CD4-positive, alpha-beta memory T cell (primary cell): ENCODE measurements around the gene FNDC3B. TPM values are rescaled to one million over a fixed set of nuclear protein-coding genes. Genes with fewer than 3 reads are reported as not detected.

ENCODE experiments used
- CTCF ChIA-PET: fragments of 350-600 bp; sonication (Branson Sonifier 250); formaldehyde crosslinking; loops from one replicate; lab custom pipeline; 2021; ENCODE audit warnings: inconsistent platforms; ENCODE audit not compliant: partially characterized antibody; lab: Charles Lee
- POLR2A ChIA-PET: fragments of 350-600 bp; sonication (Branson Sonifier 250); formaldehyde crosslinking; loops from one replicate; lab custom pipeline; 2021; ENCODE audit not compliant: partially characterized antibody; lab: Charles Lee
- DNase-seq, 5 donors: peaks; one replicate each; pipeline versions ENCODE4 v3.0.0 to v3.0.0-alpha.2; 2020 to 2022; ENCODE audit warnings: mixed read lengths in 1 of 5
- H3K27ac ChIP-seq: one replicate; pipeline ENCODE4 v1.7.0; 2013; ENCODE audit warnings: low read depth, low read length
- H3K27me3 ChIP-seq: 2 replicates; pipeline ENCODE4 v1.7.0; 2013; ENCODE audit warnings: mild to moderate bottlenecking, low read length, moderate library complexity; ENCODE audit not compliant: insufficient read depth
- H3K36me3 ChIP-seq: 2 replicates; pipeline ENCODE4 v1.7.0; 2013; ENCODE audit warnings: mild to moderate bottlenecking, low read length, moderate library complexity; ENCODE audit not compliant: insufficient read depth
- H3K4me1 ChIP-seq: 2 replicates; pipeline ENCODE4 v1.7.0; 2013; ENCODE audit warnings: mild to moderate bottlenecking, low read length, moderate library complexity; ENCODE audit not compliant: insufficient read depth
- H3K4me3 ChIP-seq, 2 donors: one replicate each; pipeline ENCODE4 v1.7.0; 2013; ENCODE audit warnings: low read length in 2 of 2, mild to moderate bottlenecking in 1 of 2
- H3K9me3 ChIP-seq, 2 donors: one replicate each; pipeline ENCODE4 v1.7.0; 2013; ENCODE audit warnings: low read length in 2 of 2, control low read depth in 1 of 2; ENCODE audit not compliant: control insufficient read depth in 1 of 2
- H3K27ac Mint-ChIP-seq, 7 donors: one replicate each; pipeline ENCODE4 v1.8.0; 2020 to 2021; ENCODE audit warnings: mixed read lengths in 7 of 7, mild to moderate bottlenecking in 6 of 7, inconsistent platforms in 3 of 7, moderate library complexity in 3 of 7
- H3K27me3 Mint-ChIP-seq, 2 donors: one replicate each; pipeline ENCODE4 v1.8.0; 2020 to 2021; ENCODE audit warnings: mixed read lengths in 2 of 2
- H3K36me3 Mint-ChIP-seq, 2 donors: one replicate each; pipeline ENCODE4 v1.8.0; 2020 to 2021; ENCODE audit warnings: mixed read lengths in 2 of 2, inconsistent platforms in 1 of 2, mild to moderate bottlenecking in 1 of 2
- H3K4me1 Mint-ChIP-seq, 4 donors: one replicate each; pipeline ENCODE4 v1.8.0; 2020 to 2021; ENCODE audit warnings: mixed read lengths in 4 of 4, mild to moderate bottlenecking in 1 of 4
- H3K4me3 Mint-ChIP-seq, 8 donors: one replicate each; pipeline ENCODE4 v1.8.0; 2020 to 2021; ENCODE audit warnings: mixed read lengths in 8 of 8, mild to moderate bottlenecking in 7 of 8, moderate library complexity in 6 of 8, inconsistent platforms in 3 of 8
- H3K9me3 Mint-ChIP-seq, 8 donors: one replicate each; pipeline ENCODE4 v1.8.0; 2020 to 2021; ENCODE audit warnings: mixed read lengths in 8 of 8, mild to moderate bottlenecking in 5 of 8, inconsistent platforms in 3 of 8, moderate library complexity in 1 of 8
- intact Hi-C: fragments of 100-400 bp; cut with micrococcal nuclease; formaldehyde crosslinking; loops from one replicate; pipeline ENCODE4 v1.15.1; 2023
- polyA plus RNA-seq, 2 donors: library from polyadenylated mRNA; unstranded; fragments of 300-500 nt; fragmentation: Illumina TruSeq; gene quantifications; one replicate each; pipeline ENCODE4 v1.2.3, GENCODE V29; 2021
- total RNA-seq, 2 experiments: library from RNA; stranded (reverse); gene quantifications; one replicate each; pipeline ENCODE4 v1.2.3, GENCODE V29; 2021

FNDC3B gene
- total and polyA plus RNA-seq, 4 experiments from 2014 or later: 10.9 to 18.2 (median 14.8) TPM

DNA sequence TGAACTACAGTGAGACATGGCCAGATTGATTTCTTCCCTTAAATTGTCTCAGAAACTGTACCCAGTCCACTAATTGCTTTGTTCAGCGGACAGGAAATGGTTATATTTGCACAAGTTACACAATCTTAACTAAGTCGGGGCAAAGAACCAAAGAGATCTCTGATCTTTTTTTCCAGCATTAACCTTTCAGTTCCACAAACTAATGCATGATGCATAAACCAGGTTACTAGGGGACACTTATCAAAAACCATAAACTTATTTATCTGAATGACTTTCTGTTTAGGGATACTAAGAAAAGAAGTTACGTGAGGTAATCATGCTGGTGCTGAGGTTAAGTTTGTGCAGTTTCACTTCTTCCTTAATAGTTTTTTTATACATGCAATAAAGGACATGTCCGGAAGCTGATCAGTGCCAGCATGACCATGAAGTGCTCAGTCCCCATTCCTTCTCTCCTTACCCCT, 22.4 kb downstream of the FNDC3B start:
- Mint-ChIP-seq H3K36me3 (peaks cover 5 to 24% of the 10 kb centered on the region in 2 donors), H3K4me1 (peaks cover 16 to 47% (median 23%) of the 10 kb centered on the region in 4 donors), H3K4me3 (peak overlapping the region in 1 of 8 donors; percentile 60), H3K27me3 (no peaks in the 10 kb centered on the region), H3K27ac (no peak overlapping the region), H3K9me3 (no peaks in the 10 kb centered on the region)
- DNase-seq: no peak
- Histone ChIP-seq H3K27ac (no peak overlapping the region), H3K36me3 (no peaks in the 10 kb centered on the region), H3K4me3 (no peak overlapping the region), H3K9me3 (no peaks in the 10 kb centered on the region), H3K4me1 (peaks cover 7% of the 10 kb centered on the region), H3K27me3 (no peaks in the 10 kb centered on the region)
- intact Hi-C loops: no loop called here
- ChIA-PET CTCF (no interaction called here), POLR2A (no interaction called here)

DNA sequence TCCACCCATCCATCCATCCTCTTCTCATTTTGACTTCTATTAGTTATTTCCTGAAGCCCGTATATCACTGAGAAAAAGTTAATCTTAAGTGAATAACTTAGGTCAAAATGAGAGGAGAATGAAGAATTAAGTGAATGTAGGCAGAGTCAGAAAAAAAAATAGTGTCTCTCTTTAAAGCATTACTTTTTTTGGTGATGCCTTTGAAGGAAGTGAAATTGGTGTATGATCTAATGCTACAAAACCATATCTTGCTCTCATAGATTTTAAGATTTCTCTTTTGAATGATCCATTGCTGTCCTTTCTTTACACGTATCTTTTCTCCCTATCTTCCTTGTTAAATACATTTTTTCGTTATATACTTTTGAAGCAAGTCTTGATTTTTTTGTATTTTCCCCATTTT, 23.4 kb downstream of the FNDC3B start:
- Histone ChIP-seq H3K27me3 (no peaks in the 10 kb centered on the region), H3K36me3 (no peaks in the 10 kb centered on the region), H3K4me1 (no peaks in the 10 kb centered on the region), H3K9me3 (no peaks in the 10 kb centered on the region), H3K4me3 (no peak overlapping the region), H3K27ac (no peak overlapping the region)
- ChIA-PET CTCF (no interaction called here), POLR2A (no interaction called here)
- DNase-seq: no peak
- Mint-ChIP-seq H3K27me3 (no peaks in the 10 kb centered on the region), H3K4me1 (peaks cover 18 to 47% (median 25%) of the 10 kb centered on the region in 4 donors), H3K4me3 (no peak overlapping the region), H3K9me3 (no peaks in the 10 kb centered on the region), H3K36me3 (peaks cover 5 to 29% of the 10 kb centered on the region in 2 donors), H3K27ac (no peak overlapping the region)
- intact Hi-C loops: no loop called here

DNA sequence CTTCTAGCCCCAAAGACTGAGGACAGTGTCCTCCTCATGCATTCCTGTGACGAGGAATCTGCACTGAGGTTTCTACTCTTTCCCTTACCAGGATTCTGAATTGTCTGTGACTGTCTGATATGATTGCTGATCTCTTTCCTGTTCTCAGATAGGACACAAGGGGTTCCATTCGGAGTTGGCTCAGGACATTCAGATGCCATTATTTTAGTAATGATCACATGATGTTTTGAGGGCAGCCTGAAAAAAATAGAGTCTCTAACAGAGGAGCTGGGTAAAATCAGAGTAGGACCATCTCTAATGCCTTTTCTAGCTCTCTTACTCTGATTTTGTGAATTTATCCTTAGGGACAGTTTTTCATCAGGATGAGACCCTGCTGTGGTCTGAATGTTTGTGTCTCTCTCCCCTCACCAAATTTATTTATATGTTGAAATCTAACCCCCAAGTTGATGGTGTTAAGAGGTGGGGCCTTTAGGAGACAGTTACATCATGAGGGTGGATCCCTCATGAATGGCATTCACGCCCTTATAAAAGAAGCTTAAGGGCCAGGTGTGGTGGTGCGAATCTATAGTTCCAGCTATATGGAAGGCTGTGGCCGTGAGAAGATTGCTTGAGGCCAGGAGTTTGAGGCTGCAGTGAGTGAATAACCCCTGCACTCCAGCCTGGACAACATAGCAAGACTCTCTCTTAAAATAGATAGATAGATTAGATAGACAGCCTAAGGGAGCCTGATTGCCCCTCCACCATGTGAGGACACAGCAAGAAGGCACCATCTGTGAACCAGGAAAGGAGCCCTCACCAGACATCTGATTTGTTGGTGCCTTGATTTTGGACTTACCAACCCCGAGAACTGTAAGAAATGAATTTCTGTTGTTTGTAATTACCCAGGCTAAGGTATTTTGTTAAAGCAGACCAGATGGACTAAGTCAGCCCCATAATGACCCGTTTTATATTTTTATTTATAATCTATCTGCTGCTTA, 24.4 kb downstream of the FNDC3B start:
- Histone ChIP-seq H3K4me3 (no peak overlapping the region), H3K9me3 (no peaks in the 10 kb centered on the region), H3K27ac (no peak overlapping the region), H3K4me1 (no peaks in the 10 kb centered on the region), H3K36me3 (no peaks in the 10 kb centered on the region), H3K27me3 (no peaks in the 10 kb centered on the region)
- no peak for DNase-seq
- intact Hi-C loops: no loop called here
- no peaks in the 10 kb centered on the region for H3K9me3 Mint-ChIP-seq
- ChIA-PET CTCF (no interaction called here), POLR2A (no interaction called here)
- peaks cover 20 to 46% (median 27%) of the 10 kb centered on the region in 4 donors for H3K4me1 Mint-ChIP-seq
- H3K4me3 Mint-ChIP-seq: no peak overlapping the region
- no peaks in the 10 kb centered on the region for H3K27me3 Mint-ChIP-seq
- H3K27ac Mint-ChIP-seq: peak overlapping the region in 1 of 7 donors; percentile 35
- H3K36me3 Mint-ChIP-seq: peaks cover 5 to 27% of the 10 kb centered on the region in 2 donors

DNA sequence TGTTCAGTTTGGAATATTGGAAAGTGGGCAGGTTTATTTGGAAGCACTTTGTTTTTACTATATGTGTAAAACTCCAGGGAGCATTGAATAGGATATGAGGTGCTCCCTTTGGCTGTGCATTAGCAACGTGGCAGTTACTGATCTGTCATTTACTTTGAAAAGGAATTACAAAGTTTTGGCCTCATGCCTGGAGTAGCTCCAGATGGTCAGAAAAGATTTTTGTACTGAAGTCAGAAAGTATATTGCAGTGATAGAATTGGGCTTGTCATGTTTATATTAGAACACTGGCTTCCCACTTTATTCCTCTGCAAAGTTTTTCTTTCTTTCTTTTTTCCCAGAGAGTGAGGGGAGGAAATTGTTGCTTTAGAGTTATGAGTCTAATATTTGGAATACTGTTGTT, 26.1 kb downstream of the FNDC3B start:
- Mint-ChIP-seq H3K4me3 (no peak overlapping the region), H3K9me3 (no peaks in the 10 kb centered on the region), H3K27ac (no peak overlapping the region), H3K4me1 (peaks cover 20 to 46% (median 34%) of the 10 kb centered on the region in 4 donors), H3K36me3 (peaks cover 8 to 30% of the 10 kb centered on the region in 2 donors), H3K27me3 (no peaks in the 10 kb centered on the region)
- no peaks in the 10 kb centered on the region for H3K27me3 ChIP-seq
- no peak overlapping the region for H3K4me3 ChIP-seq
- POLR2A ChIA-PET: no interaction called here
- H3K4me1 ChIP-seq: no peaks in the 10 kb centered on the region
- CTCF ChIA-PET: interaction anchor here (1.6 kb wide), 1 partner anchor 22 kb away, joined by 6 read pairs; no protein-coding TSS in a partner anchor
- no peak overlapping the region for H3K27ac ChIP-seq
- intact Hi-C loops: no loop called here
- no peak for DNase-seq
- no peaks in the 10 kb centered on the region for H3K36me3 ChIP-seq
- no peaks in the 10 kb centered on the region for H3K9me3 ChIP-seq

DNA sequence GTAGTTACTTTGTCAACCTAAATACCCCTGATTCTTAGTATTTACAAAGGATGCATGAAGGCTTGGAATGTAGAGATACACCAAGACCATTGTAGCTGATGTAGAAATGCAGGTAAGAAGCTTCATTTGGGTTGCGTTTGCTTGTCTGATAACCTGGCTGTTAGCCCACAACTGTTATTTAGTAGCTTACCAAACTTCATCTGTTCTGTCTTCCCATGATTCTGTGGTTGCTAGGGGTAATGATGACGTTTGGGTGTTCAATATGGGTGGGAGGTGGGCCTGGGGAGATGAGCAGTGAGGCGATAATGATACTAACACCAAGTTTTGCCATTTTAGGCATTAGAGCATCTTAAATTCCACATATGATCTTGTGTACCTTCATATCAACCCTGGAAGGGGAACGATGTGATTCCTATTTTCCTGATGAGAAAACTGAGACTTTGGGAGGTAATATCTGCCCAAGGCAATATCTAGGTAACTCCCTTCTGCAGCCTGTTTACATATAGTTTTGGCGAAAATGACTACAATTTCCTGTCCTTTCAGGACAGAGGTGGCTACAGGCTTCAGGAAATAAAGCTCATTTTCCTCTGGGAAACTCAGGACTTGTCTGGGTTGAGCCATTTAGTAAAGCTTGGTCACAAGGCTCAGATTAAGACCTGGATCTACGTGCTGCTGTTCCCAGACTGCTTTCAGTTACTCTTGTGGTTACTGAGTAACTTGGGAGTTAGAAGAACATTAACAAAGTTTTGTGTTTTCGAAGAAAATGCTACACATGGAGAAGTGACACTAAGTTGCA, 26.8 kb downstream of the FNDC3B start:
- H3K4me1 Mint-ChIP-seq: peaks cover 22 to 46% (median 34%) of the 10 kb centered on the region in 4 donors
- no peak overlapping the region for H3K4me3 ChIP-seq
- H3K4me3 Mint-ChIP-seq: no peak overlapping the region
- H3K36me3 ChIP-seq: no peaks in the 10 kb centered on the region
- ChIA-PET POLR2A (no interaction called here), CTCF (interaction anchor here (1.6 kb wide), 1 partner anchor 21 kb away, joined by 6 read pairs; no protein-coding TSS in a partner anchor)
- H3K36me3 Mint-ChIP-seq: peaks cover 8 to 33% of the 10 kb centered on the region in 2 donors
- H3K27me3 ChIP-seq: no peaks in the 10 kb centered on the region
- H3K27ac Mint-ChIP-seq: peak overlapping the region in 3 of 7 donors; percentile 14 to 76 (median 54)
- no peaks in the 10 kb centered on the region for H3K9me3 ChIP-seq
- H3K27me3 Mint-ChIP-seq: no peaks in the 10 kb centered on the region
- no peaks in the 10 kb centered on the region for H3K9me3 Mint-ChIP-seq
- DNase-seq: no peak
- no peak overlapping the region for H3K27ac ChIP-seq
- intact Hi-C loops: no loop called here
- H3K4me1 ChIP-seq: no peaks in the 10 kb centered on the region

DNA sequence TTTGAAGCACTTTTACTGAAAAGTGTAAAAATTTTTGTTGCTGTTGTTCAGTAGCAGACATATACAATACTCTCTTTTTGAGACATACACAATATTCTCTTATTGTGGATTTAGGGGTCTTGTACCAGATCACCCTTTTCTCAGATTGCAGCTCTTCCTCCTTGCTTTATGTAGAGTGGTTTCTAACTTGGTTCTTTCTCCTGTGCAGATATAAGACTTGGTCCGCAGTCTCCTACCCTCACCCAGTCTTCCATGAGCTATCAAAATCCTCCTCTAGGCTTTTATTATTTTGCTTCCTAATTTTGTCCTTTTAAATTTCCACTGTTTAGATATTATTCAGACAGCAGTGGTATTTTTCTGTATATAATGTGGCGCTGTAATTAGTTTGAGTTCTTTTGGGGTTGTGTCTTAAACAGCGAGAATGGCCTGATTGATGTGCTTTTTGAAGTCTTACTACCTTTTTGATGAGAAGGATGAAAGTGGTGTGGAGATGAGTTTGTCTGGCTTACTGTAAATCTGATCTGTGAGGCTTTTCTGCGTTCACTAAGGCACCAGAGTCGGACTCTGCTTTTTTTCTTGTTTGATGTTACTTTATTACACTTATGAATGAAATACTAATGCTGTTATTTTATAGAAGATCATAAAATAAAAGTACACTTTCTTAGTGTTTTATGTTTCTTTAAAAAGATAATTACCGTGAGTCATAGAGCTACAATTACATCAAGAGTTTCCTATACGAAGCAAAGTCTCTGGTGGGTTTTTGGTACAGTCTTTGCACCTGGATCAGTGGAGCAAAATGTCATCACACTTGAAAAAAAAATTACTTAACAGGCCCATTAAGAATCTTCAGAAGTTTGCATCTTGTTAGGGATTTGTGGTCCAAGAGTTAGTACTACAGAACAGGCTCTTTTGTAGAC, 27.8 kb downstream of the FNDC3B start:
- H3K27ac ChIP-seq: no peak overlapping the region
- H3K4me3 ChIP-seq: no peak overlapping the region
- Mint-ChIP-seq H3K4me1 (peaks cover 19 to 46% (median 32%) of the 10 kb centered on the region in 4 donors), H3K4me3 (peak overlapping the region in 2 of 8 donors; percentile 1 to 6), H3K9me3 (no peaks in the 10 kb centered on the region), H3K36me3 (peaks cover 8 to 33% of the 10 kb centered on the region in 2 donors), H3K27ac (no peak overlapping the region), H3K27me3 (no peaks in the 10 kb centered on the region)
- CTCF ChIA-PET: interaction anchor here (1.6 kb wide), 1 partner anchor 20 kb away, joined by 6 read pairs; no protein-coding TSS in a partner anchor
- POLR2A ChIA-PET: no interaction called here
- H3K4me1 ChIP-seq: no peaks in the 10 kb centered on the region
- H3K27me3 ChIP-seq: no peaks in the 10 kb centered on the region
- H3K36me3 ChIP-seq: no peaks in the 10 kb centered on the region
- DNase-seq: no peak
- H3K9me3 ChIP-seq: no peaks in the 10 kb centered on the region
- intact Hi-C loops: no loop called here
